ENCODE data around the gene DOLPP1. TPM values are rescaled to one million over a fixed set of nuclear protein-coding genes. Genes with fewer than 3 reads are reported as not detected.
"Not testable (repeated sequence)": the region's sequence is repeated elsewhere in the genome, so short reads cannot be mapped to it uniquely, and the experiment has no call there.

Gene DOLPP1
- total RNA-seq, 1 donor from 2014 or later, result 9.6 TPM

- DNase-seq (ENCODE audit: low read depth), result no peak
These were observed 30.7 kb downstream of the DOLPP1 start for GRCh38 chr9:129111528-129112151.

GRCh38 chr9:129112526-129112925 lies 31.6 kb downstream of the DOLPP1 start:
- not testable (repeated sequence) for DNase-seq (ENCODE audit: low read depth)

- no peak for DNase-seq (ENCODE audit: low read depth)
These were observed 32.9 kb downstream of the DOLPP1 start for GRCh38 chr9:129113645-129114304.

- DNase-seq (ENCODE audit: low read depth), result no peak
These were observed 37.9 kb downstream of the DOLPP1 start for GRCh38 chr9:129118799-129119198.

GRCh38 chr9:129121483-129121882 lies 40.6 kb downstream of the DOLPP1 start:
- no peak for DNase-seq (ENCODE audit: low read depth)

- no peak for DNase-seq (ENCODE audit: low read depth)
These were observed 41.2 kb downstream of the DOLPP1 start for GRCh38 chr9:129122133-129122532.

- not testable (repeated sequence) for DNase-seq (ENCODE audit: low read depth)
These were observed 42.1 kb downstream of the DOLPP1 start for GRCh38 chr9:129122976-129123375.

- DNase-seq (ENCODE audit: low read depth), result no peak
These were observed 43.7 kb downstream of the DOLPP1 start for GRCh38 chr9:129124506-129125069.

GRCh38 chr9:129125478-129125877 lies 44.6 kb downstream of the DOLPP1 start:
- DNase-seq (ENCODE audit: low read depth), result peak; percentile 93

GRCh38 chr9:129126749-129127618 lies 46.1 kb downstream of the DOLPP1 start:
- no peak for DNase-seq (ENCODE audit: low read depth)

GRCh38 chr9:129128689-129129088 lies 47.8 kb downstream of the DOLPP1 start:
- no peak for DNase-seq (ENCODE audit: low read depth)

- not testable (repeated sequence) for DNase-seq (ENCODE audit: low read depth)
These were observed 49.4 kb downstream of the DOLPP1 start for GRCh38 chr9:129130271-129130670.

GRCh38 chr9:129130791-129131190 lies 49.9 kb downstream of the DOLPP1 start:
- no peak for DNase-seq (ENCODE audit: low read depth)

GRCh38 chr9:129131300-129132145 lies 50.6 kb downstream of the DOLPP1 start:
- peak; percentile 54 for DNase-seq (ENCODE audit: low read depth)

GRCh38 chr9:129133082-129133481 lies 52.2 kb downstream of the DOLPP1 start:
- no peak for DNase-seq (ENCODE audit: low read depth)

- DNase-seq (ENCODE audit: low read depth), result no peak
These were observed 54.6 kb downstream of the DOLPP1 start for GRCh38 chr9:129135476-129135875.

GRCh38 chr9:129136446-129137035 lies 55.6 kb downstream of the DOLPP1 start:
- DNase-seq (ENCODE audit: low read depth), result no peak

- DNase-seq (ENCODE audit: low read depth), result no peak
These were observed 56.6 kb downstream of the DOLPP1 start for GRCh38 chr9:129137292-129138143.

- no peak for DNase-seq (ENCODE audit: low read depth)
These were observed 57.2 kb downstream of the DOLPP1 start for GRCh38 chr9:129138144-129138462.
